Omental fat pad (tissue), 4 donors: ENCODE data around the gene BCR. TPM values are rescaled to one million over a fixed set of nuclear protein-coding genes. Genes with fewer than 3 reads are reported as not detected.
A peak's percentile ranks its signal among the peaks of the same experiment; 100 is the strongest.

Experiments
- ATAC-seq: fragments of 150-250 bp; one replicate; pipeline ENCODE4 v1.9.1; 2016; ENCODE audit warnings: mild to moderate bottlenecking, moderate library complexity; ENCODE audit not compliant: low FRiP score
- DNase-seq: peaks from one replicate; pipeline ENCODE4 v3.0.0-alpha.2; 2019; ENCODE audit warnings: low spot score
- CTCF ChIP-seq, 3 donors: fragments of 450-650 bp; IDR thresholded peaks; one replicate each; pipeline ENCODE4 v1.5.1; 2016 to 2017; ENCODE audit warnings: antibody characterized with exemption in 3 of 3, mild to moderate bottlenecking in 3 of 3, moderate library complexity in 2 of 3
- total RNA-seq, 4 donors: library from RNA; depleted of rRNA; stranded (reverse); fragments of >200 nt; gene quantifications; one replicate each; pipeline ENCODE4 v1.1.0, GENCODE V29; 2016

The BCR gene
- total RNA-seq, 4 donors from 2014 or later: 34.8 to 128 (median 51.4) TPM

GRCh38 chr22:23190526-23190925, 10.2 kb downstream of the BCR start:
- TF ChIP-seq CTCF (IDR thresholded peaks at IDR 0.05): no peak
- no peak for ATAC-seq

GRCh38 chr22:23192133-23192532, 11.8 kb downstream of the BCR start:
- TF ChIP-seq CTCF (IDR thresholded peaks at IDR 0.05): no peak
- ATAC-seq (no peak), DNase-seq (no peak)

More at GRCh38 chr22:23190526-23190925, 10.2 kb downstream of the BCR start:
- DNase-seq: no peak

- DNase-seq (no peak), ATAC-seq (no peak)
- no peak for TF ChIP-seq CTCF (IDR thresholded peaks at IDR 0.05)
Measured at GRCh38 chr22:23192558-23192957, 12.2 kb downstream of the BCR start.

- TF ChIP-seq CTCF (IDR thresholded peaks at IDR 0.05): no peak
- ATAC-seq (peak; percentile 22), DNase-seq (no peak)
Measured at GRCh38 chr22:23193196-23193827, 13.0 kb downstream of the BCR start.

- DNase-seq (no peak), ATAC-seq (peak; percentile 79)
- TF ChIP-seq CTCF (IDR thresholded peaks at IDR 0.05): no peak
Measured at GRCh38 chr22:23193882-23194281, 13.6 kb downstream of the BCR start.

- no peak for TF ChIP-seq CTCF (IDR thresholded peaks at IDR 0.05)
- no peak for ATAC-seq
- DNase-seq: no peak
Measured at GRCh38 chr22:23196165-23196564, 15.9 kb downstream of the BCR start.

GRCh38 chr22:23197836-23198235, 17.5 kb downstream of the BCR start:
- TF ChIP-seq CTCF (IDR thresholded peaks at IDR 0.05): no peak
- DNase-seq (no peak), ATAC-seq (no peak)
